Naive thymus-derived CD8-positive, alpha-beta T cell (primary cell): ENCODE measurements around the gene TRIM44. TPM values are rescaled to one million over a fixed set of nuclear protein-coding genes. Genes with fewer than 3 reads are reported as not detected.
"Not testable (repeated sequence)": the region's sequence is repeated elsewhere in the genome, so short reads cannot be mapped to it uniquely, and the experiment has no call there.

ENCODE experiments used
- ATAC-seq, 2 donors: fragments of 150-1000 bp; cut with Tn5 transposase in 1 of 2; sonication (Bioruptor Pico), chemical (Tn5 transposase) in 1 of 2; 1 replicate in 1 of 2; 2 replicates in 1 of 2; pipeline ENCODE4 v1.10.0; 2021; ENCODE audit warnings: mild to moderate bottlenecking in 2 of 2, moderate library complexity in 2 of 2
- POLR2A ChIA-PET: fragments of 350-600 bp; sonication (Branson Sonifier 250); formaldehyde crosslinking; loops from one replicate; lab custom pipeline; 2021; ENCODE audit warnings: antibody characterized with exemption; lab: Charles Lee
- DNase-seq, 10 donors: peaks; one replicate each; pipeline versions ENCODE4 v3.0.0 to v3.0.0-alpha.2; 2020 to 2022
- H3K27ac Mint-ChIP-seq, 10 donors: one replicate each; pipeline ENCODE4 v1.8.0; 2020 to 2022; ENCODE audit warnings: mild to moderate bottlenecking in 10 of 10, mixed read lengths in 10 of 10, moderate library complexity in 4 of 10, inconsistent platforms in 1 of 10
- H3K27me3 Mint-ChIP-seq, 5 donors: one replicate each; pipeline ENCODE4 v1.8.0; 2021 to 2022; ENCODE audit warnings: mixed read lengths in 5 of 5
- H3K36me3 Mint-ChIP-seq, 3 donors: one replicate each; pipeline ENCODE4 v1.8.0; 2020 to 2022; ENCODE audit warnings: mixed read lengths in 3 of 3, mild to moderate bottlenecking in 2 of 3, inconsistent platforms in 1 of 3
- H3K4me1 Mint-ChIP-seq, 4 donors: one replicate each; pipeline ENCODE4 v1.8.0; 2021 to 2022; ENCODE audit warnings: mixed read lengths in 4 of 4
- H3K4me3 Mint-ChIP-seq, 10 donors: one replicate each; pipeline ENCODE4 v1.8.0; 2020 to 2022; ENCODE audit warnings: mild to moderate bottlenecking in 10 of 10, mixed read lengths in 10 of 10, moderate library complexity in 6 of 10, inconsistent platforms in 1 of 10
- H3K9me3 Mint-ChIP-seq, 9 donors: one replicate each; pipeline ENCODE4 v1.8.0; 2020 to 2022; ENCODE audit warnings: mixed read lengths in 9 of 9, mild to moderate bottlenecking in 3 of 9, inconsistent platforms in 1 of 9, moderate library complexity in 1 of 9
- polyA plus RNA-seq, 3 donors: library from polyadenylated mRNA; unstranded; fragments of 300-500 nt; fragmentation: Illumina TruSeq; gene quantifications; one replicate each; pipeline ENCODE4 v1.2.3, GENCODE V29; 2021
- total RNA-seq, 8 experiments: library from RNA in 2 of 8; stranded (reverse) in 2 of 8; gene quantifications; one replicate each; pipeline ENCODE4 v1.2.3 and lab custom pipeline; 2021 to 2026

The TRIM44 gene
- total and polyA plus RNA-seq, 5 experiments from 2014 or later = 49.5 to 73.4 (median 59.4) TPM

- DNase-seq (no peak), ATAC-seq (no peak)
- Mint-ChIP-seq H3K4me3 (peak overlapping the region in 3 of 10 donors; percentile 2 to 4 (median 3)), H3K27ac (peak overlapping the region in 2 of 10 donors; percentile 14 to 25), H3K27me3 (no peaks in the 10 kb centered on the region), H3K36me3 (peaks cover 6 to 25% (median 13%) of the 10 kb centered on the region in 3 donors), H3K4me1 (peaks cover 32 to 80% (median 62%) of the 10 kb centered on the region in 4 donors), H3K9me3 (peaks cover 4 to 18% (median 8%) of the 10 kb centered on the region in 9 donors)
- POLR2A ChIA-PET = no interaction called here
These were observed 52.5 kb downstream of the TRIM44 start for GRCh38 chr11:35714882-35715627.

DNA sequence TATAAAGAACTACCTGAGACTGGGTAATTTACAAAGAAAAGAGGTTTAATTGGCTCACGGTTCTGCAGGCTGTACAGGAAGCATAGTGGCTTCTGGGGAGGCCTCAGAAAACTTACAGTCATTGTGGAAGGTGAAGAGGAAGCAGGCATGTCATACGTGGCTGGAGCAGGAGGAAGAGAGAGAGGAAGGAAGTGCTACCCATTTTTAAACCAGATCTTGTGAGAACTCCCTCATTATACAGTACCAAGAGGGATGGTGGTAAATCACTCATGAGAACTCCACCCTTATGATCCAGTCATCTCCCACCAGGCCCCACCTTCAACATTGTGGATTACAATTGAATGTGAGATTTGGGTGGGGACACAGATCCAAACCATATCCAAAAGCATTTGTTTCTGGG is 53.1 kb downstream of the TRIM44 start:
- Mint-ChIP-seq H3K4me3 (peak overlapping the region in 3 of 10 donors; percentile 2 to 34 (median 4)), H3K4me1 (peaks cover 34 to 74% (median 68%) of the 10 kb centered on the region in 4 donors), H3K9me3 (peaks cover 4 to 18% (median 8%) of the 10 kb centered on the region in 9 donors), H3K27ac (peak overlapping the region in 3 of 10 donors; percentile 14 to 25 (median 20)), H3K36me3 (peaks cover 6 to 25% (median 13%) of the 10 kb centered on the region in 3 donors)
- DNase-seq, ATAC-seq, H3K27me3 Mint-ChIP-seq, POLR2A ChIA-PET: not testable (repeated sequence)

GRCh38 chr11:35717043-35717442 is 54.5 kb downstream of the TRIM44 start:
- ATAC-seq (no peak), DNase-seq (no peak)
- Mint-ChIP-seq H3K27me3 (no peaks in the 10 kb centered on the region), H3K4me3 (no peak overlapping the region), H3K4me1 (peaks cover 33 to 76% (median 72%) of the 10 kb centered on the region in 4 donors), H3K27ac (no peak overlapping the region), H3K36me3 (peaks cover 6 to 33% (median 13%) of the 10 kb centered on the region in 3 donors), H3K9me3 (peaks cover 4 to 18% (median 8%) of the 10 kb centered on the region in 9 donors)
- POLR2A ChIA-PET = no interaction called here

GRCh38 chr11:35717520-35717919 is 54.9 kb downstream of the TRIM44 start:
- no peak overlapping the region for H3K4me3 Mint-ChIP-seq
- peaks cover 33 to 74% (median 73%) of the 10 kb centered on the region in 4 donors for H3K4me1 Mint-ChIP-seq
- peaks cover 4 to 18% (median 8%) of the 10 kb centered on the region in 9 donors for H3K9me3 Mint-ChIP-seq
- no peaks in the 10 kb centered on the region for H3K27me3 Mint-ChIP-seq
- H3K36me3 Mint-ChIP-seq = peaks cover 6 to 33% (median 12%) of the 10 kb centered on the region in 3 donors
- DNase-seq (no peak), ATAC-seq (no peak)
- POLR2A ChIA-PET = no interaction called here
- peak overlapping the region in 2 of 10 donors; percentile 2 to 3 for H3K27ac Mint-ChIP-seq

DNA sequence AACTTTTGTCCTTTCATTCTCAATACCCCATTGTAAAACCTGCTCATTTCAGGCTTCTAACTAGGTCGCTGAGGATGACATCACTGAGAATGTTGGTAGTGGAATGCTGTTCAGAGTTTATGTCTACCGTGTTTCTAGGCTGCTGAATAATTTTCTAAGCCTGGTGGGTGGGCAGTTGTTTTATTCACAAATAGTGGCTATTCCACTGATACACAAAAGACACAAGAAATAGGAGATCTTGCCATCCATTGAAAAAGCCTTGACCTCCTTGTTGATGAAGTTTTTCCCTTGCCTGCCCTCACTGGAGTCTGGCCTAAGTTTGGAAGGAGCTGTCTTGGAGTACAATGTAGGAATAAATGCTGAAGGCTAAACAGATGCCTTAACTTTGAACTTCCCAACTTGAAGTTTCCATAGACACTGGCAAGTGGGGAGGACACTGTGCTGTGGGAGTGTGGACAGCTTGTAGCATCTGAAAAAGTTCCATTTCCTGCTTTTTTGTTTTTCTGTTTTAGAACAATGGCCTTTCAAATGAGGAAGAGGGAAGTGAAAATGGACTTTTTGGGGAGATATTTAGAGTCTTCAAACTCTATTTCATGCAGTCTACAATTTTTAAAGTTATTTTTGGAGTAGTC is 59.2 kb downstream of the TRIM44 start:
- ATAC-seq (no peak), DNase-seq (no peak)
- peaks cover 10 to 33% (median 30%) of the 10 kb centered on the region in 3 donors for H3K36me3 Mint-ChIP-seq
- H3K27ac Mint-ChIP-seq = peak overlapping the region in 5 of 10 donors; percentile 22 to 66 (median 35)
- H3K4me3 Mint-ChIP-seq = peak overlapping the region in 1 of 10 donors; percentile 0
- POLR2A ChIA-PET = no interaction called here
- H3K4me1 Mint-ChIP-seq = peaks cover 21 to 60% (median 51%) of the 10 kb centered on the region in 4 donors
- peaks cover 0 to 5% (median 0%) of the 10 kb centered on the region in 9 donors for H3K9me3 Mint-ChIP-seq
- no peaks in the 10 kb centered on the region for H3K27me3 Mint-ChIP-seq

DNA sequence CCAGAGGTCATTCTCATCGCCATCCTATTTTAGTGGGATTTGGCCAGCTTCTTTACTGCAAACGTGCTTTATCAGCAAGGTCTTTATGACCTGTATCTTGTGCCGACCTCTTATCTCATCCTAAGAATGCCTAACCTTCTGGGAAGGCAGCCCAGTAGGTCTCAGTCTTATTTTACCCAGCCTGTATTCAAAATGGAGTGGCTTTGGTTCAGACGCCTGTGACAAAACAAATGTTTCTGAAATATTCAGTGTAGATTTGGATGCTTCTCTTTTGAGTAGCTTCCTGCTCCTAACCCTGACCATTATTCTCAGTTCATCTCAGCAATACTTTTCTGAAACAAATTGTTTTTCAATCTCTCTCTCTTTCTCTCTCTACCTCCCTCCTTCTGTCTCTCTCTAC is 60.1 kb downstream of the TRIM44 start:
- Mint-ChIP-seq H3K4me3 (no peak overlapping the region), H3K9me3 (peaks cover 0 to 7% (median 0%) of the 10 kb centered on the region in 9 donors), H3K4me1 (peaks cover 19 to 52% (median 42%) of the 10 kb centered on the region in 4 donors), H3K27ac (peak overlapping the region in 2 of 10 donors; percentile 22 to 60), H3K36me3 (peaks cover 14 to 42% (median 36%) of the 10 kb centered on the region in 3 donors), H3K27me3 (no peaks in the 10 kb centered on the region)
- POLR2A ChIA-PET = no interaction called here
- ATAC-seq = no peak
- DNase-seq = no peak

DNA sequence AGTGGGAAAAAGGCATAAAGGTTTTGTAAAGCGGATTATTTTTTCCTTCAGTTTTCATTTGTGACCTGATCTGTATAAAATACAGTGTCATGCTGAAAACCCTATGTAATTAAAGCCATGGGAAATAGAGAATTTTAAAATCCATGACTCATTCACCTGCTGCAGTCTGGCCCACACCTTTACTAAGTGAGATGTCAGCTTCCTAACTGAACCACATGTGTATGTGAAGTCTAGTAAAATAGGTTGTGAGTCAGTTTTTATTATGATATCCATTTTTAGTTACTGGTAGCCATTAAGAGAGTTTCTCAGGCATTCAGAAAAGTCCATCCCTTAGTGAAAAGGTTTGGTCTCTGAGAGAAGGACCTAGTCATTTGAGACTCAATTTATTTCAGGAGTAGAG is 60.9 kb downstream of the TRIM44 start:
- Mint-ChIP-seq H3K4me1 (peaks cover 15 to 50% (median 36%) of the 10 kb centered on the region in 4 donors), H3K9me3 (peaks cover 0 to 7% (median 1%) of the 10 kb centered on the region in 9 donors), H3K4me3 (no peak overlapping the region), H3K27ac (no peak overlapping the region), H3K27me3 (no peaks in the 10 kb centered on the region), H3K36me3 (peaks cover 15 to 51% (median 43%) of the 10 kb centered on the region in 3 donors)
- no peak for ATAC-seq
- no peak for DNase-seq
- POLR2A ChIA-PET = no interaction called here

DNA sequence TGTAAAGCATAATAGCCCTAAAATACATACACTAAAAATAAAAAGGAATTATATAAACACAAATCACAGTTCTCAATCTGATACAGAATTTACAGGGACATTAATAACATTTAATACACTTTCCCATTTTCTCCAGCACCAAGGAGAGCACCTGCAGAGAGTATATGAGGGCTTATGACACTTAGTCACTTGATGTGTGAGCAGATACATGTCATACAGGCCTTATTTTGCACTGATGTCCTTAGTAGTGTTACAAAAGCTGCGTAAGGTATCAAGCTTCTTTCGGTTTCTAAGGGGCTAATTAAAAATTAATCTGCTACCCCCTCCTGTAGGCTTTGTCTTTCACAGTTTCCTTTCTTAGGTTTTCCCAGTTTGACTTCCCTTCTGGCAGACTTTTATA is 61.3 kb downstream of the TRIM44 start:
- ATAC-seq (no peak), DNase-seq (no peak)
- H3K4me1 Mint-ChIP-seq = peaks cover 12 to 47% (median 32%) of the 10 kb centered on the region in 4 donors
- POLR2A ChIA-PET = no interaction called here
- H3K9me3 Mint-ChIP-seq = peaks cover 0 to 7% (median 4%) of the 10 kb centered on the region in 9 donors
- peak overlapping the region in 1 of 10 donors; percentile 1 for H3K27ac Mint-ChIP-seq
- H3K27me3 Mint-ChIP-seq = no peaks in the 10 kb centered on the region
- peaks cover 18 to 52% (median 47%) of the 10 kb centered on the region in 3 donors for H3K36me3 Mint-ChIP-seq
- no peak overlapping the region for H3K4me3 Mint-ChIP-seq

DNA sequence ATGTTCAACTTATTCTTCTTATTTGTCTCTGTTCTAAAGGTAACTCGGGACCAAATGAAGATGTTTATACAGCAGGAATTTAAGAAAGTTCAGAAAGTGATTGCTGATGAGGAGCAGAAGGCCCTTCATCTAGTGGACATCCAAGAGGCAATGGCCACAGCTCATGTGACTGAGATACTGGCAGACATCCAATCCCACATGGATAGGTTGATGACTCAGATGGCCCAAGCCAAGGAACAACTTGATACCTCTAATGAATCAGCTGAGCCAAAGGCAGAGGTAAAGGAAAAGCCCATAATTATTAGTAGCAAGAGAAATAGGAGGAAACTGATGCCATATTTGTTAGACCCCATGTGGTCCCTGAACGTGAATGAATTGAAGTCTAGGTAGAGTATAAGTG is 63.3 kb downstream of the TRIM44 start:
- no peak for ATAC-seq
- H3K4me3 Mint-ChIP-seq = no peak overlapping the region
- no peak for DNase-seq

DNA sequence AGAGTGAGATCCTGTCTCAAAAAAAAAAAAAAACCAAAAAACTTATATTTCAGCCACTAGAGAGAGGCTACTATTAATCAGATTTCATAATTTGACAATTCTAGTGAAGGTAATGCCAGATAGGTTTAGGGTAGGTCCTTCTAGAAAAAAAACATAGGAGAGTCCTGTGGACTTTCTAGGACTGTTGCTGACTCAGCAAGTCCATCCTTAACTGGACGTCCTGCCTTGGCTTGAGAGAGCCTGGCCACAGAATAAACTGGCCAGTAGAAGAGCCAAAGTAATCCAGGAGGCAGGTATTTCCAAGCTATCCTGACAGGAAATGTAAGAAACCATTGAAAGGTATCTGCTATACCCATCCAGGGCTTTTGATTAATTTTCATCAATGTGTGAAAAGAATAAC is 64.6 kb downstream of the TRIM44 start:
- no peak overlapping the region for H3K27ac Mint-ChIP-seq
- H3K4me1 Mint-ChIP-seq = peaks cover 7 to 22% (median 11%) of the 10 kb centered on the region in 4 donors
- ATAC-seq (no peak), DNase-seq (no peak)
- H3K36me3 Mint-ChIP-seq = peaks cover 32 to 72% (median 63%) of the 10 kb centered on the region in 3 donors
- peaks cover 5 to 25% (median 18%) of the 10 kb centered on the region in 9 donors for H3K9me3 Mint-ChIP-seq
- POLR2A ChIA-PET = no interaction called here
- H3K4me3 Mint-ChIP-seq = no peak overlapping the region
- H3K27me3 Mint-ChIP-seq = no peaks in the 10 kb centered on the region

More for the DNA sequence above, 63.3 kb downstream of the TRIM44 start:
- peaks cover 32 to 68% (median 60%) of the 10 kb centered on the region in 3 donors for H3K36me3 Mint-ChIP-seq
- H3K27me3 Mint-ChIP-seq = no peaks in the 10 kb centered on the region
- H3K9me3 Mint-ChIP-seq = peaks cover 5 to 21% (median 16%) of the 10 kb centered on the region in 9 donors
- H3K27ac Mint-ChIP-seq = no peak overlapping the region
- H3K4me1 Mint-ChIP-seq = peaks cover 10 to 33% (median 19%) of the 10 kb centered on the region in 4 donors
- POLR2A ChIA-PET = no interaction called here

- Mint-ChIP-seq H3K4me3 (no peak overlapping the region), H3K36me3 (peaks cover 42 to 86% (median 76%) of the 10 kb centered on the region in 3 donors), H3K4me1 (peaks cover 15 to 27% (median 20%) of the 10 kb centered on the region in 4 donors), H3K9me3 (peaks cover 7 to 25% (median 18%) of the 10 kb centered on the region in 9 donors), H3K27ac (peak overlapping the region in 1 of 10 donors; percentile 40), H3K27me3 (no peaks in the 10 kb centered on the region)
- no peak for DNase-seq
- ATAC-seq = no peak
- POLR2A ChIA-PET = interaction anchor here (0.6 kb wide), 1 partner anchor 15 kb away, joined by 3 read pairs; no protein-coding TSS in a partner anchor
These were observed 67.7 kb downstream of the TRIM44 start for GRCh38 chr11:35730254-35730653.

DNA sequence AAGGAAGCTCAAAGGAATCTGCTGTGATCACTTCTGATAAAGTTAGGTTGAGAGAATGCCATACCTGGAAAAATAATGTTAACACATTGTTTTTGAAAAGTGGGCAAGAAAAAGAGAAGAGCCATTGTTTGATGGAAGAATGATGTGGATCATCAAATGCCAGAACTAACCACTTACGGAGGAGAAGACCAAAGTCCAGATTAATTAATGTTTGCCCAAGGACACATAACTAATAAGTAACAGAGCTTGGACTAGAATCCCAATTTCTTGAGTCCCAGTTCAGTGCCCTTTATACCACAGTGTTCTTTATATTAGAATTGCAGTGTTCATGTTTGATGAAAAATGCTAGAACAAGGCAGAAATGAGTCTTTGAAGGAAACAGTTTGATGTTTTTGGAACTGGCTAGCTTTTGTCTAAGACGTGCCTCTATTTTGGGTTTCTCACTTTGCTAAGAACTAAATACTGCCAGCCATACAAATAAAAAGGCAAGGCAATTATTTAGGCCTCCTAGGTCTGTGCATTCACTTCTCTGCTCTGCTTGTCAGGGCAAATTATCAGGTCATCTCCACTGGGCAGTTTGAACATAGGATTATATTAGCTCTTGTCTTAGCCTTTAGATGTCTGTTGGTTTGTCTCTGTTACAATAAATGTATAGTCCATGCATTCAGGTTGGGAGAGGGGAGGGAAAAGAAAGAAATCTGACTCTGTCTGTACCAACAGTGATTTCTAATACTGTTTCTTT is 72.3 kb downstream of the TRIM44 start:
- POLR2A ChIA-PET = no interaction called here
- Mint-ChIP-seq H3K27ac (peak overlapping the region; percentile 5 to 75 (median 35)), H3K4me3 (peak overlapping the region in 3 of 10 donors; percentile 1 to 13 (median 11)), H3K36me3 (peaks cover 30 to 72% (median 69%) of the 10 kb centered on the region in 3 donors), H3K27me3 (no peaks in the 10 kb centered on the region), H3K9me3 (peaks cover 3 to 12% (median 8%) of the 10 kb centered on the region in 9 donors), H3K4me1 (peaks cover 32 to 61% (median 41%) of the 10 kb centered on the region in 4 donors)
- DNase-seq (no peak), ATAC-seq (no peak)
